Neural progenitor cell (in vitro differentiated cells): ENCODE measurements around the gene ECT2L.

Source experiments
- CTCF ChIP-seq: fragments of 200-600 bp; sonication (generic); IDR thresholded peaks from 2 replicates; pipeline ENCODE4 v1.5.1; 2017; ENCODE audit warnings: antibody characterized with exemption, mild to moderate bottlenecking
- EZH2phosphoT487 ChIP-seq: fragments of 200-600 bp; sonication (generic); IDR thresholded peaks from 2 replicates; pipeline ENCODE4 v1.6.1; 2017; ENCODE audit warnings: antibody characterized with exemption

GRCh38 chr6:138769102-138769676 lies 26.7 kb upstream of the ECT2L start:
- TF ChIP-seq CTCF (no peak), EZH2phosphoT487 (no peak)
